Esophagus squamous epithelium (tissue), 4 donors: ENCODE results near the gene DLGAP4.

Experiments used
- CTCF ChIP-seq, 6 experiments: fragments of 450-650 bp in 4 of 6; fragments of 200-600 bp in 2 of 6; sonication (generic) in 2 of 6; IDR thresholded peaks; one replicate each; pipeline ENCODE4 v1.5.1; 2016 to 2019; ENCODE audit warnings: antibody characterized with exemption in 6 of 6, mild to moderate bottlenecking in 4 of 6, moderate library complexity in 4 of 6
- POLR2A ChIP-seq, 4 donors: fragments of 450-650 bp; IDR thresholded peaks; one replicate each; pipeline ENCODE4 v1.6.1; 2017; ENCODE audit warnings: antibody characterized with exemption in 4 of 4, mild to moderate bottlenecking in 4 of 4, moderate library complexity in 3 of 4

GRCh38 chr20:36491901-36492617 lies 185.9 kb downstream of the DLGAP4 start:
- TF ChIP-seq POLR2A (IDR thresholded peaks at IDR 0.05) (no peak), CTCF (IDR thresholded peaks at IDR 0.05) (no peak)
